ENCODE data around the gene ANGPT4. TPM values are rescaled to one million over a fixed set of nuclear protein-coding genes. Genes with fewer than 3 reads are reported as not detected.

The ANGPT4 gene
- total and polyA plus RNA-seq, 2 of the 8 experiments (the other 6 are each of a cell fraction or from before 2014, with no cell fraction given) = 0.07 to 0.33 TPM

DNA sequence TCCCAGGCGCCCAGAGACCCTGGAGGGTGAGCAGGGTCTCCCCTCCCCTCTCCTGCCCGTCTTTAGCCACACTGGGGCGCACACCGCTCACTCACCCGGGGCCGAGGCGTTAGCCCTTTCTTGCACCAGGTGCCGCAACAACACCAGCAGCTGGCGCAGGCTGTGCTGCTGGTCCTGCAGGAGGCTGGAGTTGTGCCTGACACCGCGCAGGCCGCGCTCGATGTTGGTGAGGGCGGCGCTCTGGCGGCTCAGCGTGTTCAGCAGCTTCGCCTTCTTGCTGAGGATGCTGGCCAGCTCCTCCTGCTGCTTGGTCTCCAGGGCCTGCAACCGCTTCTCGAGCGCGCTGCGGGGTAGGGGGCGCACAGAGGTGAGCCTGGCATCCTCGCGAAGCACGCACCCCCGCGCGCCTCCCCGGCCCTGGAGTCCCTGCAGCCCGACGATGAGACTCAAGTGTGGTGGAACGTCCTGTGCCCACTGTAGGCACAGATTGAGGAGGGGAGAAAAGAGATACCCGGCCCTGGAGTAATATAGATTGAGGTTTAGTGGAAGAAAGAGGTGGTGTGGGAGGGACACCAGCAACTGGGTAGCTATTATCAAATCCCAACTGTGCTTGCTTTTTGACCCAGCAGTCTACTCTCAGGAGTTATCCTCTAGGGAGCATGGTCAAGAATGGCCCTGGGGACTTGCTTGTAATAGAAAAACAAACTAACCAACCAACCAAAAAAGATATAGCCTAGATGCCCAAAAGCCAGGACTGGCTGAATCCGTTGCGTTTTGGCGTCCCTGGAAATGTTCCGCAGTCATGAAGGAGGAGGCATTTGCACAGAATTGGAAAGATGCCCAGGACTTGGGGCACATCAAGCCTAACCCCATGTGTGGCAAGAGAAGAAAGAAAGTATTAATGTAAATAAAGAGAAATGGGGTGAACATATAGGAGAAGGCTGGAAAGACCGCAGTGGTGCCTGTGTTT is 30.9 kb downstream of the ANGPT4 start (continued):
- no peak for TF ChIP-seq BCL11A (IDR thresholded peaks at IDR 0.05; ENCODE audit: low read depth in 2 of 2, low read length in 2 of 2)
- TF ChIP-seq RNF2 (IDR thresholded peaks at IDR 0.05; ENCODE audit: borderline replicate concordance, low read depth, low read length, missing control alignments, poor library complexity, severe bottlenecking) = no peak
- TF ChIP-seq, protein P1, sequence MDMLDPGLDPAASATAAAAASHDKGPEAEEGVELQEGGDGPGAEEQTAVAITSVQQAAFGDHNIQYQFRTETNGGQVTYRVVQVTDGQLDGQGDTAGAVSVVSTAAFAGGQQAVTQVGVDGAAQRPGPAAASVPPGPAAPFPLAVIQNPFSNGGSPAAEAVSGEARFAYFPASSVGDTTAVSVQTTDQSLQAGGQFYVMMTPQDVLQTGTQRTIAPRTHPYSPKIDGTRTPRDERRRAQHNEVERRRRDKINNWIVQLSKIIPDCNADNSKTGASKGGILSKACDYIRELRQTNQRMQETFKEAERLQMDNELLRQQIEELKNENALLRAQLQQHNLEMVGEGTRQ (IDR thresholded peaks at IDR 0.05; ENCODE audit: low read length) = no peak
- peak; percentile 53; the same call in 1 of the 2 replicates for TF ChIP-seq GABPA (IDR thresholded peaks at IDR 0.05; ENCODE audit: borderline replicate concordance, insufficient read depth, low read length)
- TF ChIP-seq, protein P2, sequence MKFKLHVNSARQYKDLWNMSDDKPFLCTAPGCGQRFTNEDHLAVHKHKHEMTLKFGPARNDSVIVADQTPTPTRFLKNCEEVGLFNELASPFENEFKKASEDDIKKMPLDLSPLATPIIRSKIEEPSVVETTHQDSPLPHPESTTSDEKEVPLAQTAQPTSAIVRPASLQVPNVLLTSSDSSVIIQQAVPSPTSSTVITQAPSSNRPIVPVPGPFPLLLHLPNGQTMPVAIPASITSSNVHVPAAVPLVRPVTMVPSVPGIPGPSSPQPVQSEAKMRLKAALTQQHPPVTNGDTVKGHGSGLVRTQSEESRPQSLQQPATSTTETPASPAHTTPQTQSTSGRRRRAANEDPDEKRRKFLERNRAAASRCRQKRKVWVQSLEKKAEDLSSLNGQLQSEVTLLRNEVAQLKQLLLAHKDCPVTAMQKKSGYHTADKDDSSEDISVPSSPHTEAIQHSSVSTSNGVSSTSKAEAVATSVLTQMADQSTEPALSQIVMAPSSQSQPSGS (IDR thresholded peaks at IDR 0.05; ENCODE audit: low read length) = no peak
- peak; percentile 62 to 77; a peak in 3 of 4 replicates for TF ChIP-seq SIN3A (conservative IDR thresholded peaks at IDR 0.05 in 1 of 2, IDR thresholded peaks at IDR 0.05 in 1 of 2; ENCODE audit: low read depth in 1 of 2, low read length in 2 of 2)
- TF ChIP-seq TCF12 (IDR thresholded peaks at IDR 0.05; ENCODE audit: low read depth, low read length) = no peak
- no peak for TF ChIP-seq SP4 (IDR thresholded peaks at IDR 0.05; ENCODE audit: low read length)
- TF ChIP-seq EGR1 (IDR thresholded peaks at IDR 0.05; ENCODE audit: borderline replicate concordance, low read depth, low read length) = no peak
- TF ChIP-seq TAF1 (IDR thresholded peaks at IDR 0.05; ENCODE audit: low read depth, low read length) = 0 out of 2 replicates have a peak, but pooled peaks have one; percentile 28
- TF ChIP-seq HDAC2 (IDR thresholded peaks at IDR 0.05; ENCODE audit: borderline replicate concordance in 1 of 2, low read depth in 2 of 2, low read length in 2 of 2) = peak in 1 of 2 experiments; percentile 45; a peak in 1 of 4 replicates
- TF ChIP-seq TBP (IDR thresholded peaks at IDR 0.05; ENCODE audit: low read depth, low read length) = peak; percentile 74
- no peak for TF ChIP-seq BACH1 (IDR thresholded peaks at IDR 0.05; ENCODE audit: low read length)
- TF ChIP-seq SP1 (IDR thresholded peaks at IDR 0.05; ENCODE audit: low read depth, low read length) = no peak
- no peak for TF ChIP-seq HDAC6 (IDR thresholded peaks at IDR 0.05; ENCODE audit: low read depth, low read length)
- peak; percentile 19 for TF ChIP-seq EZH2 (IDR thresholded peaks at IDR 0.05; ENCODE audit: low read depth, low read length, severe bottlenecking)
- TF ChIP-seq SIRT6 (IDR thresholded peaks at IDR 0.05; ENCODE audit: low read length) = no peak
- no peak for TF ChIP-seq SP2 (IDR thresholded peaks at IDR 0.05; ENCODE audit: low read length)
- TF ChIP-seq TAF7 (optimal IDR thresholded peaks at IDR 0.05; ENCODE audit: borderline replicate concordance, low read depth, low read length) = peak; percentile 41
